ENCODE data around the gene TMX2.
A peak's percentile ranks its signal among the peaks of the same experiment; 100 is the strongest.
"Not testable (repeated sequence)": the region's sequence is repeated elsewhere in the genome, so short reads cannot be mapped to it uniquely, and the experiment has no call there.

Gene TMX2, protein sequence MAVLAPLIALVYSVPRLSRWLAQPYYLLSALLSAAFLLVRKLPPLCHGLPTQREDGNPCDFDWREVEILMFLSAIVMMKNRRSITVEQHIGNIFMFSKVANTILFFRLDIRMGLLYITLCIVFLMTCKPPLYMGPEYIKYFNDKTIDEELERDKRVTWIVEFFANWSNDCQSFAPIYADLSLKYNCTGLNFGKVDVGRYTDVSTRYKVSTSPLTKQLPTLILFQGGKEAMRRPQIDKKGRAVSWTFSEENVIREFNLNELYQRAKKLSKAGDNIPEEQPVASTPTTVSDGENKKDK

GRCh38 chr11:57712256-57713150 is at the start of gene TMX2:
TMX2 (plus strand) TSS chr11:57712593; CDS start chr11:57712619, 26 bp downstream.
- DNase-seq: peak; percentile 98

DNA sequence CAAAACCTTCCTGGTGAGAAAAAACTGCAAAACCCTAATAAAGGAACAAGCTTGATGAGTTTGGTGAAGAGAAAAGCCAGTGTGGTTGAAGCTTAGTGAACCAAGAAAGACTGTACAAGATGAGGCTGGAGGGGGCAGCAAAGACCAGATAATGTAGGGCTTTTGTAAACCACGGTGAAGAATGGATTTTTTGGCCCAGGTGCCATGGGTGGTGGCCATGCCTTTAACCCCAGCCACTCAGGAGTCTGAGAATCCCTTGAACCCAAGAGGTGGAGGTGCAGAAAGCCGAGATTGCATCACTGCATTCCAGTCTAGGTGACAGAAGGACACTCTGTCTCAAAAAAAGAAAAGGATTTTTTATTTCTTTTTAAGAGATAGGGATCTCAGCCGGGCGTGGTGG is 49.5 kb upstream of the TMX2 start:
- no peak for DNase-seq

DNA sequence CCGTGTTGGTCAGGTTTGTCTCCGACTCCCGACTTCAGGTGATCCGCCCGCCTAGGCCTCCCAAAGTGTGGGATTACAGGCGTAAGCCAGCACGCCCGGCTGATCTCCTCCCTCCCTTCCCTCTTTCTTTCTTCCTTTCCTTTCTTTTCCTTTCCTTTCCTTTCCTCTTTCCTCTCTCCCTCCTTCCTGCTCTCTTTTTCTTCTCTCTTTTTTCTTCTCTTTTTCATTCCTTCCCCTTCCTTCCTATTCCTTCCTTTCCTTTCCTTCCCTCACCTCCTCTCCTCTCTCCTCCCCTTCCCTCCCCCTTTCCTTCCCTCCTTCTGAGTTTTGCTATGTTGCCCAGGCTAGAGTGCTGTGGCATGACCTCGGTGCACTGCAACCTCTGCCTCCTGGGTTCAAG is 48.4 kb upstream of the TMX2 start:
- DNase-seq: no peak

DNA sequence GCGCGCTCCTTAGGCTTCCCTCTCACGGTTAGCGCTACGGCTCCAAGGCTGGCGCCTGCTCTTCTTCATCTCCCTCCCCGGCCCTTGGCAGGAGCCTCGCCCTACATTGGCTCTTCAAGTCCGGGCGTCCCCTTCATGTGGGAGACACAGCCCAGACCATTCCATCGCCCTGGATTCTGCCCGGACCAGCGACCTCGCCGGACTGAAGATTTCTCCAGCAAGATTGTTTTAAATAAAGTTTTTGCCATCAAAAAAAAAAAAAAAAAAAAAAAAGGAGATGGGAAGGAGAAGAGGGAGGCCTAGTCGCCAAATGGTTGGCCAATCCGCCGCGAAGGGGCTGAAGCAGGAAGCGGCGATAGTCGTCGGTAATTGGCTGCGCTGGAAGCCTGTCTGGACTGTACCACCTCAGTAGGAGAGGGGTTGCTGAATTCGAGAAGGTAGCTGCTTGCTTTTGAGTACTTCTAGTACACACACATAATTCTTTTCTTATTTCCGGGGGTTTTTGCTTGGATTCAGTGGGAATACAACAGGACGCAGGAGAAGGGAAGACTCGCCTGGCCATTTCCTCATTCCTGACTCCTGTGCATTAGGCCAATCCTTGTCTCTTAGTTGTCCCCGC is 45.2 kb upstream of the TMX2 start:
- DNase-seq: peak; percentile 94

DNA sequence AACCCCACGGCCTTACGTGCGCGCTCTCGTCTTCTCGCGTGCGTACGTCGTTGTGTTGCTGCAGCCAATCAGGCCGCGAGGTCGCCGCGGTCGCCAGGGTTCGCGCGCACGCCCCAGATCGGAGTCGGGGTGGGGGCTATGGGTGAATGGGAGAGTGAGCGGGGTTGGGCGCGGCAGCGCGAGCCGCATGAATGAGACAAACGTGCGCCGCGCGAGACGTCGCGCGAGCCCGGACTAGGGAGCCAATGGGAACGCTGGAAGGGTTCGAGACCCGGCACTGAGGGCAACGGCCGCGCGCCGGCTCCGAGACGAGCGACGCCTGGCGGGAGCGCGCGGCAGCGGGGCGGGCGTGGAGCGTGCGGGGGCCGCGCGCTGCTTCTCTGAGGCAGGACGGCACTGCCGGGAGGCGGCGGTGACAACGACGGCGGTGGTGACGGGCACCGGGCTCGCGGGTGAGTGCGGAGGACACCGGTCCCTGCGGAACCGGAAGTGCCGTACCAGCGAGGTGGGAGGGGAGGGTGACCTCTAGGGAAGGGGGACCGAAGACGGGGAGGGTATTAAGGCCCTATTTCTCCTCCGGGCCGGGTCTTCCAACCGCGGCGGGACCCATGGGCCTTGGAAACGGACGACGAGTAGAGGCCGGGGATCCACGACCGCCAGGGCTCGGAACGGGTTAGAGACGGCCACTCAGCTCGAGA is 44.5 kb upstream of the TMX2 start, which contains the start of gene ZDHHC5:
Gene ZDHHC5, plus strand, starts transcription at position 379 of the 698 bp plus-strand sequence. CDS start 4,977 bp downstream, outside the sequence.
- DNase-seq: peak; percentile 99

- DNase-seq: no peak
Measured at GRCh38 chr11:57668434-57668782, 44.0 kb upstream of the TMX2 start.

GRCh38 chr11:57674251-57674650 is 38.1 kb upstream of the TMX2 start:
- DNase-seq: no peak

- DNase-seq: no peak
Measured at GRCh38 chr11:57675176-57675941, 37.0 kb upstream of the TMX2 start.

DNA sequence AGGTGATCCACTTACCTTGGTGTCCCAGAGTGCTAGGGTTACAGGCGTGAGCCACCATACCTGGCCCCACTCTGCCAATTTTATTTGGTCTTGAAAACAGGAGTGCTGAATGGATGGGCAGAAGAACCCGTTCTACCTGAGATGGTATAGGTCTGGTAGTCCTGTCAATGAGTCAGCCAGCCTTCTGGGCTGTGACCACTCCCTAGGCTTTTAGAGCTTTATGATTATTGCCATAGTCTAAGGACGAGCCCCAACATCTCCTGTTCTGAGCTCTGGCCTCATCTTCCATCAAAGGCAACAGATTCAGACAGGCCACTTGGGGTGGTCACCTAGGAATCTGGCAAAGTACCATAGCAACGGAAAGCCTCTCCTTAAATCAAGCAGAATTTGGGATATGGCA is 33.0 kb upstream of the TMX2 start:
- no peak for DNase-seq

- DNase-seq: peak; percentile 13
Measured at GRCh38 chr11:57680552-57680874, 31.9 kb upstream of the TMX2 start.

DNA sequence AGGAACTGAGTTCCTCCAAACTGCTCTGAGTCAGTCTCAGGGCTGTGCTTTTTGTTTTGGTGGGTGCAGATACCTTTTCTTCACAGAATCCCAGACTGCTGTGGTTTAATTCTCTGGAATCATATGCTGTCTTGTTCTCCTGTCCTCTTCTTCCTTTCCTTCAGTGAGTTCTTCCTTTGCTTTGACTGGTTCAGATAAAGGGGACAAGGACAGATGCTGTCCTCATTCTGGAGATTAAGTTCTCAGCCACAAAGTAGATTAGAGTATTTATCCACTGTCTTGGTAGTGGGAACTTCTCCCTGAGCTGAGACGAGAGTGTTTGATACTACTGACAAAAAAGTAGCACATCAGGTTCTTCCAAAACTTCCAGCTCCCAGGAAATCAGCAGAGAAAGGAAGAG is 31.2 kb upstream of the TMX2 start:
- no peak for DNase-seq

DNA sequence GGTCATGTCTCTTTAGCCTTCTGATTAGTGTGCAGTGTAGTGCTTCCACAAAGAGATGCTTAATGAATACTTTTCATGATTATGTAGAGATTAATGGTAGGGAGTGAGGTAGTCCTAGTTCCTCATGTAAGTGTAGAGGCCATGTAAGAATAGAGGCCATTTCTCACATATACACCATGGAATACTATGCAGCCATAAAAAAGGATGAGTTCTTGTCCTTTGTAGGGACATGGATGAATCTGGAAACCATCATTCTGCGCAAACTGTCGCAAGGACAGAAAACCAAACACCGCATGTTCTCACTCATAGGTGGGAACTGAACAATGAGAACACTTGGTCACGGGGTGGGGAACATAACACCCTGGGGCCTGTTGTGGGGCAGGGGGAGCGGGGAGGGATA is 21.9 kb upstream of the TMX2 start:
- DNase-seq: not testable (repeated sequence)

DNA sequence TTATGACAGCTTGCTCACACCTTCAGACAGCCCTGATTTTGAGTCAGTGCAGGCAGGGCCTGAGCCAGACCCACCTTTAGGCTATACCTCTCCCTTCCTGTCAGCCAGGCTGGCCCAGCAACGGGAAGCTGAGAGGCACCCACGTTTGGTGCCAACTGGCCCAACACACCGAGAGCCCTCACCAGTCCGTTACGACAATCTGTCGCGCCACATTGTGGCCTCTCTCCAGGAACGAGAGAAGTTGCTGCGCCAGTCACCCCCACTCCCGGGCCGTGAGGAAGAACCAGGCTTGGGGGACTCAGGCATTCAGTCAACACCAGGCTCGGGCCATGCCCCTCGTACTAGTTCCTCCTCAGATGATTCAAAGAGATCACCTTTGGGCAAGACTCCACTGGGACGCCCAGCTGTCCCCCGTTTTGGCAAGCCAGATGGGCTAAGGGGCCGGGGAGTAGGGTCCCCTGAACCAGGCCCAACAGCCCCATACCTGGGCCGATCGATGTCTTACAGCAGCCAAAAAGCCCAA is 13.5 kb upstream of the TMX2 start:
- DNase-seq: no peak

- no peak for DNase-seq
Measured at GRCh38 chr11:57699813-57700212, 12.6 kb upstream of the TMX2 start.

- no peak for DNase-seq
Measured at GRCh38 chr11:57700425-57700824, 12.0 kb upstream of the TMX2 start.

DNA sequence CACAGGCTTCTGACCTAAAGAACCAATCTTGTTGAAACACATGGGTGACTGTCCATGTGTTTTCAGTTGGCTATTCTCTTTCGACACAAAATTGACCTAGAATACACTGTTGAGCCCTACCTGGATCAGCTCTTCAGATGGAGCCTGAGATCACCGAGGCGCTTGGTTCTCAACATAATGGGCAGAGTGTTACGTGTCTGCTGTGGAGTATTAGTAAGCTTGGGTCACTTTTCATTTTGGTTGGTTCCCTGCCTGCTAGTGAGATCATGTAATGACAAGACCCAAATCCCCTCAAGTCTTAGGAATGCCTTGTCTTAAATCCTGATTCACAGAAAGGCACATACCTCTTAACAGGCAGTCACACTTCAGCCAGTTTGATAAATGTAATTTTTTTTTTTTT is 9.1 kb upstream of the TMX2 start:
- no peak for DNase-seq

- no peak for DNase-seq
Measured at GRCh38 chr11:57704932-57705331, 7.5 kb upstream of the TMX2 start.

DNA sequence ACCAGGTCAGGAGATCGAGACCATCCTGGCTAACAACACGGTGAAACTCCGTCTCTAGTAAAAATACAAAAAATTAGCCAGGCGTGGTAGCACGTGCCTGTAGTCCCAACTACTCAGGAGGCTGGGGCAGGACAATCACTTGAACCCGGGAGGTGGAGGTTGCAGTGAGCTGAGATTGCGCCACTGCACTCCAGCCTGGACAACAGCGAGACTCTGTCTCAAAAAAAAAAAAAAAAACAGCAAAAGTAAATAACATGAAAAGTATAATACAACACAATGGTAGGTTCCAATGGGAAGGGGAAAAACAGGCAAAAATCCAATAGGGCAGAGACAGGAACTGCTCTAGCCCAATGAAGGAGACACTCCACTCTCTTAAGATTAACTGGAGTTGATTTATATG is 7.0 kb upstream of the TMX2 start:
- not testable (repeated sequence) for DNase-seq

DNA sequence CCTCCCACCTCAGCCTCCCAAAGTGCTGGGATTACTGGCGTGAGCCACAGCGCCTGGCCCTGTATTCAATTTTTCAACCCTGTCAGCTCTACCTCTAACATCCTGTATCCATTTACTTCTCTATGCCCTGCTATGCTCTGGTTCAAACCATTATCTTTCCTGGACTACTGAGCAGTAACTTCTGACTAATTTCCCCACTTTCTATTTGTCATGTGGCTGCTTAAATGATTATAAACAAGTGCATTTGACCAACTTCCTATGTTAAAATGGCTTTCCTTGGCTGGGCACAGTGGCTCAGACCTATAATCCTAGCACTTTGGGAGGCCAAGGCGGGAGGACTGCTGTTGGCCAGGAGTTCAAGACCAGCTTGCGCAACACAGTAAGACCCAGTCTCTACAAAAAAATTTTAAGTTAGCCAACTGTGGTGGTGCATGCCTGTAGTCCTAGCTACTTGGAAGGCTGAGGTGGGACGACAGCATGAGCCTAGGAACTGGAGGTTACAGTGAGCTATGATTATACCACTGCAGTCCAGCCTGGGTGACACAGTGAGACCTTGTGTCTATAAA is 2.5 kb upstream of the TMX2 start:
- DNase-seq: no peak

DNA sequence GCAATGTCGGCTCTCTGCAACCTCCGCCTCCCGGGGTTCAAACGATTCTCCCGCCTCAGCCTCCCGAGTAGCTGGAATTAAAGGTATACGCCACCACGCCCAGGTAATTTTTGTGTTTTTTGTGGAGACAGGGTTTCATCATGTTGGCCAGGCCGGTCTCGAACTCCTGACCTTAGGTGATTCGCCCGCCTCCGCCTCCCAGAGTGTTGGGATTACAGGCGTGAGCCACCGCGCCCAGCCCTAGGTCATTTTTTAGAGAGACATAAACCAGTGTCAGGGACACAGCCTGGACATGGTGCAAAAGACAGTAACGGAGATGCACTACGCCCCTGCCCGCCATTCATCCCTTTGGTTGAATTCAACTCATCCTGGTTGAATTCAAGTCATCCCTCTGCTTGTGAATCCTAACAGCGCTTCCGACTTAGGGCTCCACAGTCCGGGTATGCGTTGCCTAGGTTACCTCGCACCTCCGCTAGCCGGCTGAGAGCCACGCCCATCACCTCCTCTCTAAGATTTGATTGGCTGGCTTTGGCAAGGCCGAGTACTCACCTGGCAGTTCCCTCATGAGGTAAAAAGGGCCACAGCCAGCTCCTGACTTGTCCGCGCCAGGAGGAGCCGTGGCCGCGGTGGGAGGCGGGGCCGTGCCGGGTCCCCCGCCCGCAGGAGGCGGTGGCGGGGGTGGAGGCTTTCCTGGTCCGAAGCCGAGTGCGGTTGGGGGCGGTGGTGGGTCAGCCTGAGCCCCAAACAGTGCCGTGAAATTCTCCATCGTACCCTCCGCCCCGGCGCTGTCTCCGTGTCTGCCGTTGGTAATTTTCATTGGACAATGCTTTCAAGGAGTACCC is 758 bp upstream of the TMX2 start, which contains the start of gene MED19:
Gene MED19, minus strand, starts transcription at position 802 of the 842 bp plus-strand sequence. Its CDS starts 36 bp downstream, at position 766.
- DNase-seq: peak; percentile 92

DNA sequence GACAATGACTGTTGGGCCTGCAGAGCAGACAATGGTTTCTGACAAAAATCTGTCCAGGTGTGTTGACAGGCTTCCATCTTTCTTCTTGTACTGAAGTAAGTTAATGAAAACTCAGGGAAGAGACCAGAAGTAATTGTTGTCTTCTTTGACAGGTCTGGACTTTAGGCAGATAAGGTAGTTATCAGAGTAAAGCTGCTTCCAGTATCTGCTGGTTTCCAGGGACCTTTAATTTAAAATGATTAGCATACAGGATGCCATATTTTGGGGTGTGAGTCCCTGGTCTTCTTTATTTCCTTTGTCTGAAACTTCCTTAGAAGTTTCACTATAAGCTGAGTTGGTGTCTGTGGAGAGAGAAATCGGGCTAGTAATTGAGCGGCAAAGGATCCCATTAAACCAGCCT is 1.4 kb downstream of the TMX2 start:
- DNase-seq: no peak
